Esophagus squamous epithelium (tissue), 5 donors: ENCODE measurements around the gene HOXA13. TPM values are rescaled to one million over a fixed set of nuclear protein-coding genes. Genes with fewer than 3 reads are reported as not detected.

Source experiments
- DNase-seq: peaks from one replicate; lab custom pipeline; 2025; lab: John Stamatoyannopoulos, UW
- H3K27ac ChIP-seq, 4 donors: fragments of 200-600 bp; sonication (generic); one replicate each; pipeline ENCODE4 v1.5.1; 2016 to 2019; ENCODE audit warnings: mild to moderate bottlenecking in 1 of 4
- H3K27me3 ChIP-seq, 4 donors: fragments of 200-600 bp; sonication (generic); 1 replicate in 3 of 4; 2 replicates in 1 of 4; pipeline versions ENCODE4 v1.5.1 to v1.6.0; 2017 to 2021; ENCODE audit warnings: antibody characterized with exemption in 1 of 4
- H3K36me3 ChIP-seq, 3 donors: fragments of 200-600 bp; sonication (generic); one replicate each; pipeline ENCODE4 v1.5.1; 2016 to 2019
- H3K4me1 ChIP-seq, 3 donors: fragments of 200-600 bp; sonication (generic); one replicate each; pipeline ENCODE4 v1.5.1; 2017 to 2019
- H3K4me3 ChIP-seq, 4 donors: fragments of 200-600 bp; sonication (generic); 1 replicate in 3 of 4; 2 replicates in 1 of 4; pipeline ENCODE4 v1.5.1; 2016 to 2019; ENCODE audit warnings: mild to moderate bottlenecking in 2 of 4, moderate library complexity in 1 of 4
- H3K9me3 ChIP-seq, 3 donors: fragments of 200-600 bp; sonication (generic); one replicate each; pipeline ENCODE4 v1.5.1; 2016 to 2019
- POLR2A ChIP-seq, 4 donors: fragments of 450-650 bp; IDR thresholded peaks; one replicate each; pipeline ENCODE4 v1.6.1; 2017; ENCODE audit warnings: antibody characterized with exemption in 4 of 4, mild to moderate bottlenecking in 4 of 4, moderate library complexity in 3 of 4
- WGBS, 2 donors: methylation state at CpG; one replicate each; pipeline ENCODE4 v1.1.5; 2018; 5-methylcytosine and 5-hydroxymethylcytosine counted together
- intact Hi-C: fragments of 100-400 bp; cut with DNase I; formaldehyde crosslinking; loops from one replicate; pipeline ENCODE4 v1.15.0; 2022
- total RNA-seq, 4 donors: library from RNA; depleted of rRNA; stranded (reverse); fragments of >200 nt; gene quantifications; one replicate each; pipeline ENCODE4 v1.1.0, GENCODE V29; 2016
- TF ChIP-seq, protein P1 (sequence below), 6 experiments: fragments of 450-650 bp in 4 of 6; fragments of 200-600 bp in 2 of 6; sonication (generic) in 2 of 6; IDR thresholded peaks; one replicate each; pipeline ENCODE4 v1.5.1; 2016 to 2019; ENCODE audit warnings: antibody characterized with exemption in 6 of 6, mild to moderate bottlenecking in 4 of 6, moderate library complexity in 4 of 6
- donor health status: DM: yes; HTN: yes; CAD: no.

The HOXA13 gene
- total RNA-seq, 4 donors from 2014 or later: not detected

DNA sequence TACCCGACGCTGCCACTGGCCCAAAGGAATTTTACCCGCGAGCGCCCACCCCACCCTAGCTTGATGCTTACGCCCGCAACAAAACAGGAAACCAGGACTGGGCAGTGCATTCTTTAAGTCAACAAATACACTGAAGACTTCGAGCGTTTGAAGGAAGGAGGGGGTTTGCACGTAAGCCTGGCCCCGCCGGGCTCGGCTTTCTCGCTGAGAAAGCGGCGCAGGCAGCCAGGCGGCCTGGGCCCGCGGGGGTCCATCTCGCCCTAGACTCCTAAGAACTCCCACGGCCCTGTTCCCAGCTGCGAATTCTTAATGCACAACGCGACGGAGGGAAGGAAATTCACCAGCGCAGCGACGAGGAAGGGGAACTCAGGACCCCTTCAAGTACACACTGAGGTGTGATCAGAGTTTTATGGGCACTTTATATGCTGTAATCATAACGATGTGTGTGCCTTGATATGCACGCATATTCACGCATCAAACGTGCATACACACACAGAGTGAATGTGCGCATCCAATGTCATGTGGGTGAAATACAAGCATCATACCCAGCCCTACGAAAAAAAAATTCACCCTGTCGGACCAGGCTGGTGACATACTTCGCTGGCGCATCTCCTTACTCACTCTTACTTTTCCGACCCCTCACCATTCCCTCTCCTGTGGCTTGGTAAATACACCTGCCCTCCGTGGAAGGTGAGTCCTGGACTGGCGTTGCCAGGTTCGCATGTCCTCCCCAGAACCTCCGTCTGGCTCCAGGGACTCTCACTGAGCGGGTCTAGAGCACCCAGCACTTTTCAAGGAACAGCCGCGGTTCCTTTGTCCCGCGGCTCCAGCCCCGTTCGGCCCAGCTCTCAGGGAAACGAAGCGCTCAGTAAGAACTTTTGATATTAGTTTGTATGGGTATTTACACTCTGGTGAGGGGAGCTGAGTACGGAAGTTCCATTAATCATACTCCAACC, 5.7 kb upstream of the HOXA13 start:
- TF ChIP-seq, protein P1, sequence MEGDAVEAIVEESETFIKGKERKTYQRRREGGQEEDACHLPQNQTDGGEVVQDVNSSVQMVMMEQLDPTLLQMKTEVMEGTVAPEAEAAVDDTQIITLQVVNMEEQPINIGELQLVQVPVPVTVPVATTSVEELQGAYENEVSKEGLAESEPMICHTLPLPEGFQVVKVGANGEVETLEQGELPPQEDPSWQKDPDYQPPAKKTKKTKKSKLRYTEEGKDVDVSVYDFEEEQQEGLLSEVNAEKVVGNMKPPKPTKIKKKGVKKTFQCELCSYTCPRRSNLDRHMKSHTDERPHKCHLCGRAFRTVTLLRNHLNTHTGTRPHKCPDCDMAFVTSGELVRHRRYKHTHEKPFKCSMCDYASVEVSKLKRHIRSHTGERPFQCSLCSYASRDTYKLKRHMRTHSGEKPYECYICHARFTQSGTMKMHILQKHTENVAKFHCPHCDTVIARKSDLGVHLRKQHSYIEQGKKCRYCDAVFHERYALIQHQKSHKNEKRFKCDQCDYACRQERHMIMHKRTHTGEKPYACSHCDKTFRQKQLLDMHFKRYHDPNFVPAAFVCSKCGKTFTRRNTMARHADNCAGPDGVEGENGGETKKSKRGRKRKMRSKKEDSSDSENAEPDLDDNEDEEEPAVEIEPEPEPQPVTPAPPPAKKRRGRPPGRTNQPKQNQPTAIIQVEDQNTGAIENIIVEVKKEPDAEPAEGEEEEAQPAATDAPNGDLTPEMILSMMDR (IDR thresholded peaks at IDR 0.05): no peak
- no peak for TF ChIP-seq POLR2A (IDR thresholded peaks at IDR 0.05)
- intact Hi-C loops: no loop called here
- WGBS, 2 donors: 13% methylated on average over 24 to 43 of the region's 52 CpGs
- Histone ChIP-seq H3K27me3 (peaks cover 35 to 100% (median 70%) of the 10 kb centered on the region in 4 donors), H3K9me3 (no peaks in the 10 kb centered on the region), H3K36me3 (no peaks in the 10 kb centered on the region), H3K4me1 (peaks cover 15 to 34% (median 23%) of the 10 kb centered on the region in 3 donors), H3K4me3 (peak overlapping the region in 1 of 4 donors; percentile 31), H3K27ac (no peak overlapping the region)
- DNase-seq: no peak

DNA sequence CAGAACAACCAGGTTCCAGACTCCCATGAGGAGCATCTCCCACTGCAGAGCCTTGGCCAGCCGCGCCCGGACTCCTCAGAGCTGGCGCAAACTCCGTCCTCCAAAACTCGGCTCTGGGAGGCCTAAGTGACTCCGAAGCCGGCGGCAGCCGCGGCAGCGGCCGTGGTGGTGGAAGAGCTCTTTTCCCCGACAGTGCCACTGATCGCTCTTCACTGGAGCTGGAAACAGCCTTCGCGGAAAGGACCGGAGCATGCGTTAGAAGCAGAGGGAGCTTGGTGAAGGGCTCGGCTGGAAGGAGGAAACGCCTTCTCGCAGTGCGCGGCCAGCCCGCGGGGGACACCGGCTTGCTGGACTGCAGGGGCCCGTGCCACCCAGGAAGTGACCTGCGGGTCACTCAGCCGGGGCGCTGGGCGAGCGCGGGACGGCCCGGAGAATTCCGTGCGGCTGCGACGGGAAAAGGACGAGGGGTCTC, 5.0 kb upstream of the HOXA13 start:
- 4 to 10% methylated on average over 2 to 4 of the region's 41 CpGs for WGBS, 2 donors
- H3K9me3 ChIP-seq: no peaks in the 10 kb centered on the region
- peaks cover 37 to 100% (median 71%) of the 10 kb centered on the region in 4 donors for H3K27me3 ChIP-seq
- peak overlapping the region in 1 of 4 donors; percentile 31 for H3K4me3 ChIP-seq
- TF ChIP-seq POLR2A (IDR thresholded peaks at IDR 0.05): no peak
- TF ChIP-seq, protein P1 (IDR thresholded peaks at IDR 0.05): no peak
- peaks cover 20 to 37% (median 26%) of the 10 kb centered on the region in 3 donors for H3K4me1 ChIP-seq
- H3K36me3 ChIP-seq: no peaks in the 10 kb centered on the region
- intact Hi-C loops: no loop called here
- DNase-seq: no peak
- no peak overlapping the region for H3K27ac ChIP-seq

DNA sequence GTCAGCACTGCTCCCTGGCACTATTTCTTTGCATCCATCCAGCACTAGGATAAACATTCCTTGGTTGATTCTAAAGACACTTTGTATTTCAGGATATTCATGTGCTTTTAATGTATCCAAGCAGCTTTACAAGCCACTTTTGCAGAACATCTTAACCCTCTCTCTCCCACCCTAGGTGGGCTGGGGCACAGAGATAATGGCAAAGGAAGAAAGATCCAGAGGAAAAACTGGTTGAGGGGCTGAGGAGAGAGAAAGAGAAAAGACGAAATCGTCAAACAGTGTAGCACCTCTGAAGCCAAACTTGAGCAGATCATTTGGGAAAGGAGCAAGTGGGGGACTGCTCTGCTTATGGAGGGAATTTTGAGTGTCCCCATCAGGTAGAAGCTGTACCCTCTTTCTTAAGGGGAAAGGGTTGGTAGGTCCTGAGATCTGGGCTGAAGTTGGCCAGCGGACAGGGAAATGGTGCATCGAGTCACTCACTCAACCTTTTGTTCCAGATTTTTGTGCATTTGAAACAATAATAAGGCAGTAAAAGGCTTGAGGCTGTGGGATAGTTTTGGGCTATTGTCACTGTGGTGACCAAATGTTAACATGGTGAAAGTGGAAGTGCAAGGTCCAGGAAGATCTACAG, 4.2 kb upstream of the HOXA13 start:
- H3K27me3 ChIP-seq: peaks cover 40 to 100% (median 72%) of the 10 kb centered on the region in 4 donors
- H3K9me3 ChIP-seq: no peaks in the 10 kb centered on the region
- H3K4me3 ChIP-seq: no peak overlapping the region
- no peaks in the 10 kb centered on the region for H3K36me3 ChIP-seq
- H3K4me1 ChIP-seq: peaks cover 27 to 44% (median 28%) of the 10 kb centered on the region in 3 donors
- TF ChIP-seq POLR2A (IDR thresholded peaks at IDR 0.05): no peak
- TF ChIP-seq, protein P1 (IDR thresholded peaks at IDR 0.05): no peak
- no peak overlapping the region for H3K27ac ChIP-seq
- DNase-seq: no peak
- WGBS, 2 donors: 25 to 30% methylated on average over 4 of the region's 4 CpGs
- intact Hi-C loops: no loop called here

DNA sequence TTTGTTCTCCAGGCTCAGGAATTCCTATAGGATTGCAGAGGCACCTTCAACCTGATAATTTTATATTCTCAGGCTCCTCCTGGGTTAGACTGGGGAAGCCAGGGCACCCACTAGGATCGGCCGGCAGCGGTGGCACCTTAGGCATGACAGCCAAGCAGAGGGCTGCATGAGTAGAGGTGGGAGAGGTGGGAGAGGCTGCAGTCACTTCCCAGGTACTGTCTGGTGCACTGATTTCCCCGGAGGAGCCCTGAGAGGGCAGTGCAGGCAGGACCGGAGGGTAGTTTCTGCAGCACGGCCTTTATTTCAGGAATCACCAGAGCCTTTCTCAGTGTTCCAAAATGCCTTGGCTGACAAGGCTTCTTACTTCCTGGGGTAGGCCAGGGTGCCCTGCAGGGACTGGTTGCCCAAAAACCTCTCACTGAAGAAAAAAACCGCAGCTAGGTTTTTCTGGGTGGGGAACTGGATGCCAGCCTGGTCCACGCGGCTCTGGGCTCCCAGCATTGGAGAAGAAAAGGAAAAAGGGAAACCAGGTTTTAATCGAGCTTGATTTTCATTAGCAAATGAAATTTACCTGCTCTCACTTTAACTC, 3.6 kb upstream of the HOXA13 start:
- Histone ChIP-seq H3K27me3 (peaks cover 46 to 100% (median 77%) of the 10 kb centered on the region in 4 donors), H3K9me3 (no peaks in the 10 kb centered on the region), H3K4me1 (peaks cover 31 to 50% (median 33%) of the 10 kb centered on the region in 3 donors), H3K36me3 (no peaks in the 10 kb centered on the region), H3K27ac (no peak overlapping the region), H3K4me3 (no peak overlapping the region)
- TF ChIP-seq, protein P1 (IDR thresholded peaks at IDR 0.05): no peak
- TF ChIP-seq POLR2A (IDR thresholded peaks at IDR 0.05): no peak
- intact Hi-C loops: no loop called here
- 13 to 15% methylated on average over 6 to 9 of the region's 10 CpGs for WGBS, 2 donors
- no peak for DNase-seq
